HEK293 (cell line): ENCODE results near the gene CYS1.

Experiments
- CTCF ChIA-PET: fragments of 350-600 bp; formaldehyde crosslinking; extraction: SDS; loops from one replicate; lab custom pipeline; 2021; ENCODE audit warnings: antibody characterized with exemption; lab: Yijun Ruan, JAX
- POLR2A ChIA-PET: fragments of 300-600 bp; formaldehyde crosslinking; extraction: SDS; loops from one replicate; lab custom pipeline; 2020; ENCODE audit warnings: antibody characterized with exemption, inconsistent platforms; lab: Yijun Ruan, JAX
- H3K27ac ChIP-seq: fragments of 200-500 bp; sonication (Bioruptor generic); 2 replicates; pipeline ENCODE4 v1.5.1; 2014; ENCODE audit warnings: low read depth, low read length, control low read depth, inconsistent platforms; ENCODE audit errors: extremely low read depth
- H3K36me3 ChIP-seq, 2 experiments: fragments of 200-500 bp in 1 of 2; sonication (Bioruptor generic) in 1 of 2; 1 replicate in 1 of 2; 2 replicates in 1 of 2; pipeline ENCODE4 v1.5.1; 2014 to 2017; ENCODE audit warnings: inconsistent platforms in 2 of 2, low read length in 2 of 2; ENCODE audit not compliant: control insufficient read depth in 2 of 2, insufficient read depth in 1 of 2
- H3K4me1 ChIP-seq: fragments of 200-500 bp; sonication (Bioruptor generic); 2 replicates; pipeline ENCODE4 v1.5.1; 2014; ENCODE audit warnings: mild to moderate bottlenecking, low read length, inconsistent platforms; ENCODE audit not compliant: control insufficient read depth, insufficient read depth
- H3K4me3 ChIP-seq: 2 replicates; pipeline ENCODE4 v1.5.1; 2011; ENCODE audit warnings: low read depth, mild to moderate bottlenecking, control low read depth, low read length, moderate library complexity
- H3K9me3 ChIP-seq: fragments of 200-500 bp; sonication (Bioruptor generic); 2 replicates; pipeline ENCODE4 v1.5.1; 2014; ENCODE audit warnings: low read depth, low read length, inconsistent platforms; ENCODE audit not compliant: control insufficient read depth, insufficient read depth
- BCL11B ChIP-seq: fragments of 450-650 bp; formaldehyde crosslinking; IDR thresholded peaks from 2 replicates; pipeline ENCODE4 v1.5.1; 2016; ENCODE audit warnings: low read depth, missing biosample characterization, missing genetic modification characterization
- HOXD13 ChIP-seq: sonication (generic); formaldehyde crosslinking; IDR thresholded peaks from 2 replicates; pipeline ENCODE4 v1.8.0; 2022; ENCODE audit warnings: missing genetic modification reagents, borderline replicate concordance
- PRDM4 ChIP-seq: fragments of 450-650 bp; formaldehyde crosslinking; IDR thresholded peaks from 2 replicates; pipeline ENCODE4 v1.5.1; 2017; ENCODE audit warnings: missing biosample characterization, missing genetic modification characterization
- YY1 ChIP-seq: fragments of 450-650 bp; formaldehyde crosslinking; IDR thresholded peaks from 2 replicates; pipeline ENCODE4 v1.5.1; 2018; ENCODE audit warnings: missing biosample characterization, missing genetic modification characterization
- YY2 ChIP-seq: fragments of 450-650 bp; formaldehyde crosslinking; IDR thresholded peaks from 2 replicates; pipeline ENCODE4 v1.5.1; 2016; ENCODE audit warnings: missing biosample characterization, missing genetic modification characterization
- ZBTB10 ChIP-seq: fragments of 450-650 bp; formaldehyde crosslinking; IDR thresholded peaks from 2 replicates; pipeline ENCODE4 v1.5.1; 2016; ENCODE audit warnings: missing biosample characterization, missing genetic modification characterization
- ZBTB44 ChIP-seq: fragments of 450-650 bp; IDR thresholded peaks from 2 replicates; pipeline ENCODE4 v1.5.1; 2018; ENCODE audit warnings: missing biosample characterization, mild to moderate bottlenecking, missing genetic modification characterization
- ZBTB8A ChIP-seq: fragments of 450-650 bp; formaldehyde crosslinking; IDR thresholded peaks from 2 replicates; pipeline ENCODE4 v1.5.1; 2016; ENCODE audit warnings: missing biosample characterization, missing genetic modification characterization
- ZNF114 ChIP-seq: fragments of 450-650 bp; formaldehyde crosslinking; IDR thresholded peaks from 2 replicates; pipeline ENCODE4 v1.5.0; 2017; ENCODE audit warnings: missing biosample characterization, missing genetic modification characterization
- ZNF133 ChIP-seq: fragments of 450-650 bp; formaldehyde crosslinking; IDR thresholded peaks from 2 replicates; pipeline ENCODE4 v1.5.1; 2016; ENCODE audit warnings: missing biosample characterization, missing genetic modification characterization
- ZNF157 ChIP-seq: fragments of 450-650 bp; formaldehyde crosslinking; IDR thresholded peaks from 2 replicates; pipeline ENCODE4 v1.5.1; 2016; ENCODE audit warnings: missing biosample characterization, missing genetic modification characterization
- ZNF175 ChIP-seq: fragments of 450-650 bp; formaldehyde crosslinking; IDR thresholded peaks from 2 replicates; pipeline ENCODE4 v1.5.1; 2016; ENCODE audit warnings: missing biosample characterization, missing genetic modification characterization
- ZNF19 ChIP-seq: fragments of 450-650 bp; formaldehyde crosslinking; IDR thresholded peaks from 2 replicates; pipeline ENCODE4; 2016; ENCODE audit warnings: missing biosample characterization, missing genetic modification characterization, low read depth
- ZNF211 ChIP-seq: fragments of 450-650 bp; formaldehyde crosslinking; IDR thresholded peaks from 2 replicates; pipeline ENCODE4 v1.5.1; 2016; ENCODE audit warnings: low read depth, missing biosample characterization, missing genetic modification characterization
- ZNF221 ChIP-seq: fragments of 450-650 bp; formaldehyde crosslinking; IDR thresholded peaks from 2 replicates; pipeline ENCODE4 v1.5.1; 2017; ENCODE audit warnings: missing biosample characterization, missing genetic modification characterization, borderline replicate concordance
- ZNF335 ChIP-seq: fragments of 450-650 bp; formaldehyde crosslinking; conservative IDR thresholded peaks from 2 replicates; pipeline ENCODE4 v1.5.1; 2016; ENCODE audit warnings: missing biosample characterization, missing genetic modification characterization
- ZNF394 ChIP-seq: fragments of 450-650 bp; formaldehyde crosslinking; IDR thresholded peaks from 2 replicates; pipeline ENCODE4 v1.5.1; 2016; ENCODE audit warnings: missing biosample characterization, missing genetic modification characterization, mild to moderate bottlenecking, moderate library complexity, borderline replicate concordance
- ZNF488 ChIP-seq: fragments of 450-650 bp; formaldehyde crosslinking; IDR thresholded peaks from 2 replicates; pipeline ENCODE4 v1.5.1; 2016; ENCODE audit warnings: missing biosample characterization, missing genetic modification characterization
- ZNF510 ChIP-seq: fragments of 450-650 bp; formaldehyde crosslinking; IDR thresholded peaks from 2 replicates; pipeline ENCODE4 v1.5.1; 2018; ENCODE audit warnings: mild to moderate bottlenecking, missing genetic modification characterization, missing biosample characterization; ENCODE audit not compliant: insufficient replicate concordance
- ZNF514 ChIP-seq: fragments of 450-650 bp; formaldehyde crosslinking; IDR thresholded peaks from 2 replicates; pipeline ENCODE4 v1.5.1; 2016; ENCODE audit warnings: missing biosample characterization, missing genetic modification characterization
- ZNF518A ChIP-seq: fragments of 450-650 bp; formaldehyde crosslinking; conservative IDR thresholded peaks from 2 replicates; pipeline ENCODE4 v1.5.1; 2016; ENCODE audit warnings: low read depth, missing biosample characterization, missing genetic modification characterization
- ZNF529 ChIP-seq: fragments of 450-650 bp; formaldehyde crosslinking; IDR thresholded peaks from 2 replicates; pipeline ENCODE4 v1.5.1; 2017; ENCODE audit warnings: missing genetic modification characterization, missing biosample characterization; ENCODE audit not compliant: insufficient replicate concordance
- ZNF530 ChIP-seq: fragments of 450-650 bp; formaldehyde crosslinking; IDR thresholded peaks from 2 replicates; pipeline ENCODE4 v1.5.1; 2016; ENCODE audit warnings: low read depth, missing biosample characterization, missing genetic modification characterization
- ZNF585B ChIP-seq: fragments of 450-650 bp; formaldehyde crosslinking; IDR thresholded peaks from 2 replicates; pipeline ENCODE4 v1.5.1; 2016; ENCODE audit warnings: missing biosample characterization, missing genetic modification characterization
- ZNF610 ChIP-seq: fragments of 450-650 bp; formaldehyde crosslinking; IDR thresholded peaks from 2 replicates; pipeline ENCODE4 v1.5.1; 2016; ENCODE audit warnings: missing biosample characterization, missing genetic modification characterization, borderline replicate concordance

The CYS1 gene

GRCh38 chr2:10086950-10087349 is 6.7 kb upstream of the CYS1 start (continued):
- no peak for TF ChIP-seq ZNF530
- TF ChIP-seq ZNF211 = no peak
- no peak for TF ChIP-seq PRDM4 (tag by site-specific recombination)
- no peak for TF ChIP-seq ZNF514 (tag by site-specific recombination)
- no peak for TF ChIP-seq ZBTB44 (tag by site-specific recombination)
- TF ChIP-seq ZNF610 (tag by site-specific recombination) = no peak
- no peak for TF ChIP-seq ZNF221 (tag by site-specific recombination)
- no peak for TF ChIP-seq ZNF488 (tag by site-specific recombination)
- no peak for TF ChIP-seq ZBTB10 (tag by site-specific recombination)
- no peak for TF ChIP-seq ZNF175
- no peak for TF ChIP-seq ZNF157
- no peak for TF ChIP-seq YY1
- no peak for TF ChIP-seq ZNF585B (tag by site-specific recombination)
- TF ChIP-seq ZBTB8A (tag by site-specific recombination) = no peak
- TF ChIP-seq ZNF19 = no peak
- no peak for TF ChIP-seq ZNF529

- no peaks in the 10 kb centered on the region for H3K9me3 ChIP-seq
- CTCF ChIA-PET = interaction anchor here (0.6 to 6.5 kb wide), 2 partner anchors 12 to 581 kb away, joined by 3 to 46 read pairs; no protein-coding TSS in a partner anchor
- no peak for TF ChIP-seq ZNF133
- TF ChIP-seq BCL11B (tag by site-specific recombination) = no peak
- no peak for TF ChIP-seq ZNF518A (tag by site-specific recombination)
- TF ChIP-seq ZNF510 (tag by site-specific recombination) = no peak
- no peak for TF ChIP-seq ZNF335 (tag by site-specific recombination)
- no peak for TF ChIP-seq ZNF114 (tag by site-specific recombination)
- TF ChIP-seq HOXD13 (CRISPR knock-in tag) = no peak
- no peak for TF ChIP-seq ZNF394 (tag by site-specific recombination)
- no peak for TF ChIP-seq YY2 (tag by site-specific recombination)
These were observed 5.5 kb upstream of the CYS1 start for GRCh38 chr2:10085668-10086059.

More at GRCh38 chr2:10085668-10086059, 5.5 kb upstream of the CYS1 start:
- Histone ChIP-seq H3K4me3 (no peak overlapping the region), H3K36me3 (no peaks in the 10 kb centered on the region), H3K4me1 (0 out of 2 replicates have a peak, but pooled peaks cover 11% of the 10 kb centered on the region), H3K27ac (no peak overlapping the region)
- POLR2A ChIA-PET = interaction anchor here (0.7 kb wide), 1 partner anchor 363 kb away, joined by 3 read pairs; the partner anchor contains the start of gene ODC1
